Activated naive CD8-positive, alpha-beta T cell (primary cell): ENCODE data around the gene FADS3.

Experiments used
- H3K27ac Mint-ChIP-seq: one replicate; pipeline ENCODE4 v1.8.0; 2021; ENCODE audit warnings: mixed read lengths
- H3K27me3 Mint-ChIP-seq: one replicate; pipeline ENCODE4 v1.8.0; 2021; ENCODE audit warnings: mixed read lengths
- H3K36me3 Mint-ChIP-seq: one replicate; pipeline ENCODE4 v1.8.0; 2021; ENCODE audit warnings: mixed read lengths
- H3K4me1 Mint-ChIP-seq: one replicate; pipeline ENCODE4 v1.8.0; 2021; ENCODE audit warnings: low read depth, mixed read lengths
- H3K4me3 Mint-ChIP-seq: one replicate; pipeline ENCODE4 v1.8.0; 2021; ENCODE audit warnings: mild to moderate bottlenecking, mixed read lengths
- H3K9me3 Mint-ChIP-seq: one replicate; pipeline ENCODE4 v1.8.0; 2021; ENCODE audit warnings: low read depth, mixed read lengths

The FADS3 gene

GRCh38 chr11:61908730-61909316 is 17.5 kb upstream of the FADS3 start:
- no peaks in the 10 kb centered on the region for H3K36me3 Mint-ChIP-seq
- H3K4me3 Mint-ChIP-seq: no peak overlapping the region
- H3K27me3 Mint-ChIP-seq: peaks cover 2% of the 10 kb centered on the region
- no peaks in the 10 kb centered on the region for H3K4me1 Mint-ChIP-seq
- no peaks in the 10 kb centered on the region for H3K9me3 Mint-ChIP-seq
- no peak overlapping the region for H3K27ac Mint-ChIP-seq

GRCh38 chr11:61907871-61908729 is 16.8 kb upstream of the FADS3 start:
- Mint-ChIP-seq H3K4me1 (no peaks in the 10 kb centered on the region), H3K4me3 (no peak overlapping the region), H3K9me3 (no peaks in the 10 kb centered on the region), H3K27ac (no peak overlapping the region), H3K36me3 (no peaks in the 10 kb centered on the region), H3K27me3 (peaks cover 2% of the 10 kb centered on the region)

- Mint-ChIP-seq H3K9me3 (no peaks in the 10 kb centered on the region), H3K36me3 (no peaks in the 10 kb centered on the region), H3K4me3 (no peak overlapping the region), H3K27ac (no peak overlapping the region), H3K27me3 (no peaks in the 10 kb centered on the region), H3K4me1 (no peaks in the 10 kb centered on the region)
Observed at GRCh38 chr11:61907282-61907681, 15.9 kb upstream of the FADS3 start.

- H3K27me3 Mint-ChIP-seq: no peaks in the 10 kb centered on the region
Observed at GRCh38 chr11:61906522-61906909, 15.2 kb upstream of the FADS3 start.

GRCh38 chr11:61905801-61906521 is 14.6 kb upstream of the FADS3 start:
- H3K9me3 Mint-ChIP-seq: no peaks in the 10 kb centered on the region
- no peaks in the 10 kb centered on the region for H3K36me3 Mint-ChIP-seq
- H3K27ac Mint-ChIP-seq: no peak overlapping the region
- no peak overlapping the region for H3K4me3 Mint-ChIP-seq
- H3K27me3 Mint-ChIP-seq: no peaks in the 10 kb centered on the region
- no peaks in the 10 kb centered on the region for H3K4me1 Mint-ChIP-seq

More at GRCh38 chr11:61906522-61906909, 15.2 kb upstream of the FADS3 start:
- H3K9me3 Mint-ChIP-seq: no peaks in the 10 kb centered on the region
- H3K4me1 Mint-ChIP-seq: no peaks in the 10 kb centered on the region
- no peak overlapping the region for H3K4me3 Mint-ChIP-seq
- no peaks in the 10 kb centered on the region for H3K36me3 Mint-ChIP-seq
- no peak overlapping the region for H3K27ac Mint-ChIP-seq

- no peaks in the 10 kb centered on the region for H3K27me3 Mint-ChIP-seq
Observed at GRCh38 chr11:61905067-61905696, 13.8 kb upstream of the FADS3 start.

GRCh38 chr11:61904539-61905048 is 13.2 kb upstream of the FADS3 start:
- Mint-ChIP-seq H3K4me1 (no peaks in the 10 kb centered on the region), H3K27ac (no peak overlapping the region)

More at GRCh38 chr11:61905067-61905696, 13.8 kb upstream of the FADS3 start:
- Mint-ChIP-seq H3K36me3 (no peaks in the 10 kb centered on the region), H3K4me3 (no peak overlapping the region), H3K27ac (no peak overlapping the region), H3K9me3 (no peaks in the 10 kb centered on the region), H3K4me1 (no peaks in the 10 kb centered on the region)

GRCh38 chr11:61903845-61904244 is 12.5 kb upstream of the FADS3 start:
- H3K4me1 Mint-ChIP-seq: peaks cover 4% of the 10 kb centered on the region
- no peaks in the 10 kb centered on the region for H3K27me3 Mint-ChIP-seq
- H3K4me3 Mint-ChIP-seq: no peak overlapping the region
- no peaks in the 10 kb centered on the region for H3K9me3 Mint-ChIP-seq
- H3K27ac Mint-ChIP-seq: no peak overlapping the region
- H3K36me3 Mint-ChIP-seq: no peaks in the 10 kb centered on the region

More at GRCh38 chr11:61904539-61905048, 13.2 kb upstream of the FADS3 start:
- H3K9me3 Mint-ChIP-seq: no peaks in the 10 kb centered on the region
- H3K27me3 Mint-ChIP-seq: no peaks in the 10 kb centered on the region
- H3K4me3 Mint-ChIP-seq: no peak overlapping the region
- H3K36me3 Mint-ChIP-seq: no peaks in the 10 kb centered on the region

- H3K27me3 Mint-ChIP-seq: no peaks in the 10 kb centered on the region
- peaks cover 4% of the 10 kb centered on the region for H3K4me1 Mint-ChIP-seq
- H3K36me3 Mint-ChIP-seq: no peaks in the 10 kb centered on the region
- no peak overlapping the region for H3K4me3 Mint-ChIP-seq
- H3K9me3 Mint-ChIP-seq: no peaks in the 10 kb centered on the region
- no peak overlapping the region for H3K27ac Mint-ChIP-seq
Observed at GRCh38 chr11:61902313-61902712, 11.0 kb upstream of the FADS3 start.

GRCh38 chr11:61901397-61901796 is 10.1 kb upstream of the FADS3 start:
- H3K9me3 Mint-ChIP-seq: no peaks in the 10 kb centered on the region

GRCh38 chr11:61900251-61900650 is 8.9 kb upstream of the FADS3 start:
- H3K4me3 Mint-ChIP-seq: no peak overlapping the region
- no peaks in the 10 kb centered on the region for H3K36me3 Mint-ChIP-seq
- no peaks in the 10 kb centered on the region for H3K27me3 Mint-ChIP-seq
- H3K4me1 Mint-ChIP-seq: peaks cover 4% of the 10 kb centered on the region
- no peak overlapping the region for H3K27ac Mint-ChIP-seq
- H3K9me3 Mint-ChIP-seq: no peaks in the 10 kb centered on the region

More at GRCh38 chr11:61901397-61901796, 10.1 kb upstream of the FADS3 start:
- H3K4me1 Mint-ChIP-seq: peaks cover 4% of the 10 kb centered on the region
- no peaks in the 10 kb centered on the region for H3K36me3 Mint-ChIP-seq
- no peak overlapping the region for H3K4me3 Mint-ChIP-seq
- no peaks in the 10 kb centered on the region for H3K27me3 Mint-ChIP-seq
- no peak overlapping the region for H3K27ac Mint-ChIP-seq

- H3K27me3 Mint-ChIP-seq: no peaks in the 10 kb centered on the region
- H3K9me3 Mint-ChIP-seq: no peaks in the 10 kb centered on the region
- peaks cover 4% of the 10 kb centered on the region for H3K4me1 Mint-ChIP-seq
- no peak overlapping the region for H3K4me3 Mint-ChIP-seq
- H3K27ac Mint-ChIP-seq: no peak overlapping the region
- H3K36me3 Mint-ChIP-seq: no peaks in the 10 kb centered on the region
Observed at GRCh38 chr11:61899146-61899841, 7.9 kb upstream of the FADS3 start.

- Mint-ChIP-seq H3K27ac (no peak overlapping the region), H3K36me3 (no peaks in the 10 kb centered on the region), H3K27me3 (no peaks in the 10 kb centered on the region), H3K4me3 (no peak overlapping the region), H3K9me3 (no peaks in the 10 kb centered on the region), H3K4me1 (peaks cover 7% of the 10 kb centered on the region)
Observed at GRCh38 chr11:61898247-61898582, 6.9 kb upstream of the FADS3 start.
